Bronchial epithelial cell (primary cell): ENCODE data around the gene FIZ1. TPM values are rescaled to one million over a fixed set of nuclear protein-coding genes. Genes with fewer than 3 reads are reported as not detected.

ENCODE experiments used
- DNase-seq: peaks from one replicate; pipeline ENCODE4 v3.0.0-alpha.2; 2010; ENCODE audit warnings: low read depth
- FAIRE-seq: peaks from 2 replicates; lab custom pipeline; 2011; peaks lifted over from hg19 to GRCh38; lab: Jason Lieb, UNC
- H3K27me3 ChIP-seq: 2 replicates; pipeline ENCODE4 v1.5.1; 2011; ENCODE audit warnings: low read length; ENCODE audit not compliant: control insufficient read depth, insufficient read depth
- H3K36me3 ChIP-seq: 2 replicates; pipeline ENCODE4 v1.5.1; 2011; ENCODE audit warnings: low read length; ENCODE audit not compliant: control insufficient read depth, insufficient read depth
- H3K4me3 ChIP-seq: 2 replicates; pipeline ENCODE4 v1.5.1; 2011; ENCODE audit warnings: mild to moderate bottlenecking, low read depth, low read length, control low read depth
- CTCF ChIP-seq: IDR thresholded peaks from 2 replicates; pipeline ENCODE4 v1.5.1; 2011; ENCODE audit warnings: mild to moderate bottlenecking, moderate library complexity, low read length, control low read depth, inconsistent platforms; ENCODE audit not compliant: insufficient read depth, severe bottlenecking
- total RNA-seq: library from RNA; depleted of rRNA; stranded (reverse); fragments of >200 nt; gene quantifications from 2 replicates; pipeline ENCODE4 v1.2.1, GENCODE V29; 2014

The FIZ1 gene
- total RNA-seq, 1 donor from 2014 or later = 2.1 TPM

DNA sequence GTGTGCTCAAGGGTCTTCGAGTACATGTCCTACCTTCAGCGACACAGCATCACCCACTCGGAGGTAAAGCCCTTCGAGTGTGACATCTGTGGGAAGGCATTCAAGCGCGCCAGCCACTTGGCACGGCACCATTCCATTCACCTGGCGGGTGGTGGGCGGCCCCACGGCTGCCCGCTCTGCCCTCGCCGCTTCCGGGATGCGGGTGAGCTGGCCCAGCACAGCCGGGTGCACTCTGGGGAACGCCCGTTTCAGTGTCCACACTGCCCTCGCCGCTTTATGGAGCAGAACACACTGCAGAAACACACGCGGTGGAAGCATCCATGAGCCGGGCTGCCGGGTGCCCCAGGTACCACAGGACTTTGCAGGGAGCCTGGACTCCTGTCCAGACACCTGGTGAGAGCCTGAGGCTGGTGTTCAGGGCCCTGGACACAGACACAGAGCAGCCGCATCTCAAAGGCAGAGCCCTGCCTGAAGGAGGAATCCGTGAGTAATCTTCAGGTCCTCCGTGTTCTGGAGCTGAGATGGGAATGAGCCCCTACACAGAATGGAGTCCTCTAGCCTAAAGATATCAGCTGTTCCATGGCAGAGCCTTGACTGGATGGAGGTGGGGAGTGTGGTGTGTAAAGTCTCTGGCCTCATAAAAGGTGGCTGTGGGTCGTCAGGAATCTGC is 45.7 kb upstream of the FIZ1 start:
- no peak overlapping the region for H3K4me3 ChIP-seq
- H3K36me3 ChIP-seq = peaks cover 3% of the 10 kb centered on the region
- FAIRE-seq = no peak
- H3K27me3 ChIP-seq = no peaks in the 10 kb centered on the region
- no peak for TF ChIP-seq CTCF
- no peak for DNase-seq

GRCh38 chr19:55644191-55644833 is 45.0 kb upstream of the FIZ1 start:
- FAIRE-seq (no peak), DNase-seq (no peak)
- TF ChIP-seq CTCF = no peak
- Histone ChIP-seq H3K4me3 (peak overlapping the region; percentile 50), H3K36me3 (peaks cover 3% of the 10 kb centered on the region), H3K27me3 (no peaks in the 10 kb centered on the region)

DNA sequence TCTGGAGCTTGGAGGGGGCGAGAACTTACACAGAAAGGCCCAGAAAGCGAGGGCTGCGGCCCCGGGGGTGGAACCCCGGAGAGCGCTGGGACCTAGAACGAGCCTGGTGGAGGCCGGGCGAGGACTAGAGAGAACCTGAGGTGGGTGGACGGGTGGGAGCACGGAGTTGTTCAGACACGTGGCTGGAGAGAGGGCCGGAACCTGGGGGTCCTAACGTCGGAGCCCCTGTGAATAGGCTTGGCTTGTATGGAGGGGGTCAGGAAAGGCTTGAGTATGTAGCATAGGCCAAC is 44.5 kb upstream of the FIZ1 start:
- H3K4me3 ChIP-seq = peak overlapping the region; percentile 50
- FAIRE-seq = no peak
- no peak for TF ChIP-seq CTCF
- H3K36me3 ChIP-seq = peaks cover 3% of the 10 kb centered on the region
- DNase-seq = no peak
- no peaks in the 10 kb centered on the region for H3K27me3 ChIP-seq

DNA sequence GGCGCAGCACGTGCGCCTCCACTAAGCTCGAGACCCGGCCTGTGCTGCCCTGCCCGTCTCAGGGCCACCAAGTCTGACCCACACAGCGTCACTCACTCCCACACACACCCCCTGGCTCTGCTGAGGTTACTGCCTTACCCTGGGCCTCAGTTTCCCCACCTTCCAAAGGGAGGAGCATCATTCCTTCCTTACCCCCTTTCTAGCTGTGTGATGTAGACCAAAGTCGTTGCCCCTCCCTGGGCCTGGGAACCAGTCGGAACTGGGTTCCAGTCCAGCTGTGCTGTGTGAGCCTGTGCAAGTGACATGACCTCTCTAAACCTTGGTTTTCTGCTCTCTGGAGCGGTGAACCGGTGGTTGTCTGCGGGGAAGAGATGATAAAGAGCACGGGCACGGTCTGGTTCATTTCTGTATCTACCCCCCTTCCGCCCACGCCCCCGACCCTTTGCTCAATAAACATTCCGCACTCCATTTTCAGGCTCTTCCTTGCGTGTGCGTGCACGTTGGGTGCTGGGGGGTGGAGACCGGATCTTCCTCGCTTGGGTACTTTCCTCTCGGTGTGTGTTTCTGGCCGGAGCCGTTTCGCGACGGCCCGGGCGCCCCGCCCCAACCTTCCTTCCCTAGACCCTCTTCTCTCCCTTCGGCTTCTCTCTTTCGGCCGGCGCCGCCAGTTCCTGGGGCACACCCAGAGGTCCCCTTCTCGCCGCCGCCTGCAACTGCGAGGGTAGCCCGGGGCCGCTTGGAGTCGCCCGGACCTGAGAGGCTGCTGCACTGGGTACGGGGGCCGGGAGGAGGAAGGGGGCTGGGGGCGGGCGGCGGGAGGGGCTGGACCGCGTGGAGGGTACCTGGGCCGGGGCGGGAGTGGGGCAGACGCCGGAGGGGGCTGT is 43.9 kb upstream of the FIZ1 start, which contains the start of gene ZNF581:
Gene ZNF581 (plus strand): TSS at position 647 of the 884 bp plus-strand sequence. CDS start 923 bp downstream, outside the sequence.
- FAIRE-seq = no peak

More for the DNA sequence above, 43.9 kb upstream of the FIZ1 start, which contains the start of gene ZNF581:
- no peaks in the 10 kb centered on the region for H3K27me3 ChIP-seq
- H3K36me3 ChIP-seq = peaks cover 3% of the 10 kb centered on the region
- TF ChIP-seq CTCF = no peak
- DNase-seq = peak; percentile 65
- H3K4me3 ChIP-seq = peak within 1 kb of the TSS; percentile 50
